ACC112 (cell line): ENCODE results near the gene ZER1.

Experiments used
- H2AFZ ChIP-seq: fragments of 200-600 bp; sonication (generic); one replicate; pipeline ENCODE4 v1.6.0; 2017; ENCODE audit warnings: antibody characterized with exemption, low read length; ENCODE audit not compliant: unreplicated experiment
- H3K27ac ChIP-seq: fragments of 200-600 bp; sonication (generic); 2 replicates; pipeline ENCODE4 v1.5.1; 2014; ENCODE audit warnings: low read depth, mild to moderate bottlenecking, antibody characterized with exemption, low read length, moderate library complexity
- H3K27me3 ChIP-seq: fragments of 200-600 bp; sonication (generic); 2 replicates; pipeline ENCODE4 v1.6.1; 2014; ENCODE audit warnings: mild to moderate bottlenecking, antibody characterized with exemption, low read length, moderate library complexity, mixed read lengths; ENCODE audit not compliant: insufficient read depth
- H3K36me3 ChIP-seq: fragments of 200-600 bp; sonication (generic); 2 replicates; pipeline ENCODE4 v1.6.1; 2016; ENCODE audit warnings: mild to moderate bottlenecking, antibody characterized with exemption, low read length, moderate library complexity, mixed read lengths; ENCODE audit not compliant: insufficient read depth
- H3K4me1 ChIP-seq: fragments of 200-600 bp; sonication (generic); one replicate; pipeline ENCODE4 v1.6.1; 2016; ENCODE audit warnings: low read length, mixed read lengths; ENCODE audit not compliant: insufficient read depth, unreplicated experiment, control insufficient read depth
- H3K4me3 ChIP-seq: fragments of 200-600 bp; sonication (generic); 2 replicates; pipeline ENCODE4 v1.5.1; 2014; ENCODE audit warnings: mild to moderate bottlenecking, low read depth, low read length
- H3K79me2 ChIP-seq: fragments of 200-600 bp; sonication (generic); one replicate; pipeline ENCODE4 v1.6.0; 2016; ENCODE audit warnings: low read length; ENCODE audit not compliant: control insufficient read depth, unreplicated experiment, insufficient read depth

The ZER1 gene

GRCh38 chr9:128733256-128733655, 38.5 kb downstream of the ZER1 start:
- no peak overlapping the region for H2AFZ ChIP-seq
- H3K79me2 ChIP-seq: no peaks in the 10 kb centered on the region
- no peaks in the 10 kb centered on the region for H3K27me3 ChIP-seq
- no peak overlapping the region for H3K4me3 ChIP-seq
- no peaks in the 10 kb centered on the region for H3K4me1 ChIP-seq
- no peak overlapping the region for H3K27ac ChIP-seq
- H3K36me3 ChIP-seq: no peaks in the 10 kb centered on the region

GRCh38 chr9:128732576-128732975, 39.2 kb downstream of the ZER1 start:
- Histone ChIP-seq H3K36me3 (no peaks in the 10 kb centered on the region), H2AFZ (no peak overlapping the region), H3K27me3 (no peaks in the 10 kb centered on the region), H3K4me3 (no peak overlapping the region), H3K4me1 (no peaks in the 10 kb centered on the region), H3K79me2 (no peaks in the 10 kb centered on the region), H3K27ac (no peak overlapping the region)

GRCh38 chr9:128731691-128732090, 40.0 kb downstream of the ZER1 start:
- H3K4me1 ChIP-seq: no peaks in the 10 kb centered on the region
- H2AFZ ChIP-seq: no peak overlapping the region
- H3K4me3 ChIP-seq: no peak overlapping the region
- H3K79me2 ChIP-seq: no peaks in the 10 kb centered on the region
- no peaks in the 10 kb centered on the region for H3K27me3 ChIP-seq
- H3K27ac ChIP-seq: no peak overlapping the region
- no peaks in the 10 kb centered on the region for H3K36me3 ChIP-seq

GRCh38 chr9:128731093-128731492, 40.6 kb downstream of the ZER1 start:
- Histone ChIP-seq H3K27me3 (no peaks in the 10 kb centered on the region), H3K27ac (no peak overlapping the region), H2AFZ (no peak overlapping the region), H3K4me1 (no peaks in the 10 kb centered on the region), H3K79me2 (no peaks in the 10 kb centered on the region), H3K4me3 (no peak overlapping the region), H3K36me3 (no peaks in the 10 kb centered on the region)

GRCh38 chr9:128729766-128730517, 41.8 kb downstream of the ZER1 start:
- Histone ChIP-seq H3K4me1 (no peaks in the 10 kb centered on the region), H3K27me3 (no peaks in the 10 kb centered on the region), H3K4me3 (no peak overlapping the region), H3K36me3 (no peaks in the 10 kb centered on the region), H3K79me2 (no peaks in the 10 kb centered on the region), H3K27ac (no peak overlapping the region), H2AFZ (no peak overlapping the region)

GRCh38 chr9:128729302-128729701, 42.4 kb downstream of the ZER1 start:
- no peak overlapping the region for H2AFZ ChIP-seq

GRCh38 chr9:128728298-128728697, 43.4 kb downstream of the ZER1 start:
- Histone ChIP-seq H3K36me3 (no peaks in the 10 kb centered on the region), H3K4me3 (no peak overlapping the region)

More at GRCh38 chr9:128729302-128729701, 42.4 kb downstream of the ZER1 start:
- no peak overlapping the region for H3K4me3 ChIP-seq
- H3K27ac ChIP-seq: no peak overlapping the region
- H3K79me2 ChIP-seq: no peaks in the 10 kb centered on the region
- no peaks in the 10 kb centered on the region for H3K4me1 ChIP-seq
- H3K27me3 ChIP-seq: no peaks in the 10 kb centered on the region
- H3K36me3 ChIP-seq: no peaks in the 10 kb centered on the region

GRCh38 chr9:128727640-128728248, 44.0 kb downstream of the ZER1 start:
- no peak overlapping the region for H3K27ac ChIP-seq
- H2AFZ ChIP-seq: no peak overlapping the region
- no peaks in the 10 kb centered on the region for H3K27me3 ChIP-seq
- H3K4me1 ChIP-seq: no peaks in the 10 kb centered on the region
- no peaks in the 10 kb centered on the region for H3K79me2 ChIP-seq
- H3K36me3 ChIP-seq: no peaks in the 10 kb centered on the region
- no peak overlapping the region for H3K4me3 ChIP-seq

More at GRCh38 chr9:128728298-128728697, 43.4 kb downstream of the ZER1 start:
- Histone ChIP-seq H3K27me3 (no peaks in the 10 kb centered on the region), H2AFZ (no peak overlapping the region), H3K4me1 (no peaks in the 10 kb centered on the region), H3K27ac (no peak overlapping the region), H3K79me2 (no peaks in the 10 kb centered on the region)

- Histone ChIP-seq H3K4me1 (no peaks in the 10 kb centered on the region), H2AFZ (no peak overlapping the region), H3K27me3 (no peaks in the 10 kb centered on the region), H3K4me3 (peak overlapping the region; percentile 82), H3K79me2 (no peaks in the 10 kb centered on the region), H3K27ac (no peak overlapping the region), H3K36me3 (no peaks in the 10 kb centered on the region)
Measured at GRCh38 chr9:128724744-128725211, 46.9 kb downstream of the ZER1 start.

- H3K4me1 ChIP-seq: no peaks in the 10 kb centered on the region
- H3K27me3 ChIP-seq: no peaks in the 10 kb centered on the region
- peak within 1 kb of the TSS; percentile 82 for H3K4me3 ChIP-seq
- H3K79me2 ChIP-seq: no peaks in the 10 kb centered on the region
- peak within 1 kb of the TSS; percentile 73 for H2AFZ ChIP-seq
- H3K27ac ChIP-seq: no peak within 1 kb of the TSS
- no peaks in the 10 kb centered on the region for H3K36me3 ChIP-seq
Measured at GRCh38 chr9:128723866-128724743, 47.6 kb downstream of the ZER1 start, which contains the start of gene ZDHHC12. Gene ZDHHC12 (minus strand): TSS chr9:128724127. CDS start chr9:128724093, 34 bp downstream.
